Measurements from ENCODE around the gene DGKE. TPM values are rescaled to one million over a fixed set of nuclear protein-coding genes. Genes with fewer than 3 reads are reported as not detected.

Gene DGKE
- total and polyA plus RNA-seq, 2 of the 13 experiments (the other 11 are each of a cell fraction or from before 2014, with no cell fraction given), result 3.2 to 5.3 TPM

GRCh38 chr17:56913867-56914580 is 80.1 kb downstream of the DGKE start, which contains the start of gene TRIM25 (continued):
- TF ChIP-seq FOXC1 (CRISPR knock-in tag; IDR thresholded peaks at IDR 0.05; ENCODE audit: borderline replicate concordance) (0 out of 2 replicates have a peak, but pooled peaks have one; percentile 87), GATA4 (IDR thresholded peaks at IDR 0.05; ENCODE audit: borderline replicate concordance, low read depth) (peak; percentile 88; the same call in 1 of the 2 replicates), POGZ (CRISPR knock-in tag; IDR thresholded peaks at IDR 0.05) (peak; percentile 71), CCAR2 (optimal IDR thresholded peaks at IDR 0.05; ENCODE audit: low read depth, low read length) (no peak), EP300 (IDR thresholded peaks at IDR 0.05; ENCODE audit: low read depth in 2 of 2, low read length in 2 of 2) (peak; percentile 13 to 28; a peak in 1 of 4 replicates), EP300 (CRISPR knock-in tag; IDR thresholded peaks at IDR 0.05; ENCODE audit: borderline replicate concordance) (no peak; the same call in 1 of the 2 replicates), ZNF143 (CRISPR knock-in tag; IDR thresholded peaks at IDR 0.05) (peak; percentile 71; the same call in 1 of the 2 replicates), ZNF777 (CRISPR knock-in tag; IDR thresholded peaks at IDR 0.05) (peak; percentile 52), RAD51 (IDR thresholded peaks at IDR 0.05; ENCODE audit: borderline replicate concordance) (peak; percentile 85), FUBP1 (CRISPR knock-in tag; IDR thresholded peaks at IDR 0.05; ENCODE audit: borderline replicate concordance) (no peak), ELF4 (CRISPR knock-in tag; IDR thresholded peaks at IDR 0.05; ENCODE audit: borderline replicate concordance) (peak; percentile 46; the same call in 1 of the 2 replicates), DPF2 (CRISPR knock-in tag; IDR thresholded peaks at IDR 0.05; ENCODE audit: borderline replicate concordance, low read depth) (0 out of 2 replicates have a peak, but pooled peaks have one; percentile 19), NFE2L1 (CRISPR knock-in tag; IDR thresholded peaks at IDR 0.05; ENCODE audit: borderline replicate concordance) (peak; percentile 87; the same call in 1 of the 2 replicates), MTERF4 (CRISPR knock-in tag; IDR thresholded peaks at IDR 0.05) (0 out of 2 replicates have a peak, but pooled peaks have one; percentile 85), SP1 (IDR thresholded peaks at IDR 0.05) (no peak), SP1 (CRISPR knock-in tag; IDR thresholded peaks at IDR 0.05) (peak; percentile 65), ZNF180 (CRISPR knock-in tag; IDR thresholded peaks at IDR 0.05; ENCODE audit: borderline replicate concordance, low read depth) (no peak), PTBP1 (IDR thresholded peaks at IDR 0.05; ENCODE audit: low read depth, low read length, poor library complexity, severe bottlenecking) (no peak), ZNF549 (CRISPR knock-in tag; IDR thresholded peaks at IDR 0.05) (no peak), PITX1 (CRISPR knock-in tag; IDR thresholded peaks at IDR 0.05) (peak; percentile 63)
- TF ChIP-seq, protein P1, sequence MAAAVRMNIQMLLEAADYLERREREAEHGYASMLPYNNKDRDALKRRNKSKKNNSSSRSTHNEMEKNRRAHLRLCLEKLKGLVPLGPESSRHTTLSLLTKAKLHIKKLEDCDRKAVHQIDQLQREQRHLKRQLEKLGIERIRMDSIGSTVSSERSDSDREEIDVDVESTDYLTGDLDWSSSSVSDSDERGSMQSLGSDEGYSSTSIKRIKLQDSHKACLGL (CRISPR knock-in tag; IDR thresholded peaks at IDR 0.05), result peak; percentile 82; the same call in 1 of the 2 replicates
- TF ChIP-seq, protein P2, sequence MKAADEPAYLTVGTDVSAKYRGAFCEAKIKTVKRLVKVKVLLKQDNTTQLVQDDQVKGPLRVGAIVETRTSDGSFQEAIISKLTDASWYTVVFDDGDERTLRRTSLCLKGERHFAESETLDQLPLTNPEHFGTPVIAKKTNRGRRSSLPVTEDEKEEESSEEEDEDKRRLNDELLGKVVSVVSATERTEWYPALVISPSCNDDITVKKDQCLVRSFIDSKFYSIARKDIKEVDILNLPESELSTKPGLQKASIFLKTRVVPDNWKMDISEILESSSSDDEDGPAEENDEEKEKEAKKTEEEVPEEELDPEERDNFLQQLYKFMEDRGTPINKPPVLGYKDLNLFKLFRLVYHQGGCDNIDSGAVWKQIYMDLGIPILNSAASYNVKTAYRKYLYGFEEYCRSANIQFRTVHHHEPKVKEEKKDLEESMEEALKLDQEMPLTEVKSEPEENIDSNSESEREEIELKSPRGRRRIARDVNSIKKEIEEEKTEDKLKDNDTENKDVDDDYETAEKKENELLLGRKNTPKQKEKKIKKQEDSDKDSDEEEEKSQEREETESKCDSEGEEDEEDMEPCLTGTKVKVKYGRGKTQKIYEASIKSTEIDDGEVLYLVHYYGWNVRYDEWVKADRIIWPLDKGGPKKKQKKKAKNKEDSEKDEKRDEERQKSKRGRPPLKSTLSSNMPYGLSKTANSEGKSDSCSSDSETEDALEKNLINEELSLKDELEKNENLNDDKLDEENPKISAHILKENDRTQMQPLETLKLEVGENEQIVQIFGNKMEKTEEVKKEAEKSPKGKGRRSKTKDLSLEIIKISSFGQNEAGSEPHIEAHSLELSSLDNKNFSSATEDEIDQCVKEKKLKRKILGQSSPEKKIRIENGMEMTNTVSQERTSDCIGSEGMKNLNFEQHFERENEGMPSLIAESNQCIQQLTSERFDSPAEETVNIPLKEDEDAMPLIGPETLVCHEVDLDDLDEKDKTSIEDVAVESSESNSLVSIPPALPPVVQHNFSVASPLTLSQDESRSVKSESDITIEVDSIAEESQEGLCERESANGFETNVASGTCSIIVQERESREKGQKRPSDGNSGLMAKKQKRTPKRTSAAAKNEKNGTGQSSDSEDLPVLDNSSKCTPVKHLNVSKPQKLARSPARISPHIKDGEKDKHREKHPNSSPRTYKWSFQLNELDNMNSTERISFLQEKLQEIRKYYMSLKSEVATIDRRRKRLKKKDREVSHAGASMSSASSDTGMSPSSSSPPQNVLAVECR (CRISPR knock-in tag; IDR thresholded peaks at IDR 0.05; ENCODE audit: borderline replicate concordance), result peak; percentile 94

All from HepG2 (cell line).